H1 (cell line): Measurements from ENCODE around the gene TBC1D3B.

Experiments
- CTCF ChIP-seq, 3 experiments: IDR thresholded peaks; 1 replicate in 2 of 3; 2 replicates in 1 of 3; pipeline versions ENCODE4 v1.5.1 to v1.6.1; 2011; ENCODE audit warnings: low read length in 3 of 3, mild to moderate bottlenecking in 3 of 3, inconsistent platforms in 2 of 3, low read depth in 1 of 3, moderate library complexity in 1 of 3; ENCODE audit not compliant: insufficient read depth in 1 of 3; ENCODE audit errors: control extremely low read depth in 1 of 3
- EZH2 ChIP-seq: fragments of 200-600 bp; sonication (generic); IDR thresholded peaks from 2 replicates; pipeline ENCODE4 v1.7.1; 2012; ENCODE audit warnings: low read depth, mild to moderate bottlenecking, moderate library complexity, low read length, inconsistent platforms; ENCODE audit not compliant: severe bottlenecking
- JUN ChIP-seq: IDR thresholded peaks from 2 replicates; pipeline ENCODE4 v1.6.1; 2011; ENCODE audit warnings: low read depth, mild to moderate bottlenecking, improper control_type of control experiment, low read length
- POLR2A ChIP-seq, 2 experiments: IDR thresholded peaks; 1 replicate in 1 of 2; 2 replicates in 1 of 2; pipeline ENCODE4 v1.6.1; 2011; ENCODE audit warnings: low read depth in 2 of 2, low read length in 2 of 2, mild to moderate bottlenecking in 2 of 2; ENCODE audit errors: control extremely low read depth in 1 of 2
- RAD21 ChIP-seq, 2 experiments: IDR thresholded peaks in 1 of 2; conservative IDR thresholded peaks in 1 of 2; 2 replicates each; pipeline ENCODE4 v1.6.1; 2011; ENCODE audit warnings: low read depth in 2 of 2, low read length in 2 of 2, improper control_type of control experiment in 1 of 2, inconsistent platforms in 1 of 2, mild to moderate bottlenecking in 1 of 2, moderate library complexity in 1 of 2
- TEAD4 ChIP-seq: IDR thresholded peaks from 2 replicates; pipeline ENCODE4 v1.6.1; 2012; ENCODE audit warnings: low read depth, low read length, inconsistent platforms, mixed read lengths

GRCh38 chr17:36144981-36145729 lies 31.3 kb downstream of the TBC1D3B start:
- TF ChIP-seq CTCF (IDR thresholded peaks at IDR 0.05; ENCODE audit: control extremely low read depth in 1 of 3, insufficient read depth in 1 of 3, low read depth in 1 of 3, low read length in 3 of 3) (no peak), JUN (no peak), POLR2A (IDR thresholded peaks at IDR 0.05; ENCODE audit: control extremely low read depth in 1 of 2, low read depth in 2 of 2, low read length in 2 of 2) (no peak), TEAD4 (no peak), RAD21 (IDR thresholded peaks at IDR 0.05 in 1 of 2, conservative IDR thresholded peaks at IDR 0.05 in 1 of 2; ENCODE audit: low read depth in 2 of 2, low read length in 2 of 2) (no peak), EZH2 (no peak)
